Fibroblast of peridontal ligament (primary cell): ENCODE measurements around the gene H2BW1.
"Not testable (repeated sequence)": the region's sequence is repeated elsewhere in the genome, so short reads cannot be mapped to it uniquely, and the experiment has no call there.

Experiments
- DNase-seq: peaks from one replicate; pipeline ENCODE4 v3.0.0-alpha.2; 2010; ENCODE audit errors: extremely low read depth

Gene H2BW1, protein sequence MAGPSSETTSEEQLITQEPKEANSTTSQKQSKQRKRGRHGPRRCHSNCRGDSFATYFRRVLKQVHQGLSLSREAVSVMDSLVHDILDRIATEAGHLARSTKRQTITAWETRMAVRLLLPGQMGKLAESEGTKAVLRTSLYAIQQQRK

GRCh38 chrX:104013606-104014005, at the start of gene H2BW1:
TSS of gene H2BW1 (minus strand) at chrX:104013708. CDS start at chrX:104013576, 132 bp downstream.
- no peak for DNase-seq

DNA sequence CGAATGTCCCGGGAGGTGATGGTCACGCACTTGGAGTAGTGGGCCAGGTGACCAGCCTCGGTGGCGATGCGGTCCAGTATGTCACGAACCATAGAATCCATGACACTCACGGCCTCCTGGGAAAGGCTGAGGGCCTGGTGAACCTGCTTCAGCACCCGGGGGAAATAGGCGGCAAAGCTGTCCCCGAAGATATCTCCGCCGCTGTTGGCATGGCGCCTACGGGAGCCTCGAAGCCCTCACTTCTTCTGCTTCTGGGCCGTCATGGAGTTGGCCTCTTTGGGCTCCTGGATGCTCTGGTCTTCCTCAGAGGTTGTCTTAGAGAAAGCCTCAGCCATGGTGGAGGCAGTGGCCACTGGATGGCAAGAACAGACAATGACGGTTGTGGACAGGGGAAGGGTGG, 49.1 kb upstream of the H2BW1 start:
- not testable (repeated sequence) for DNase-seq

DNA sequence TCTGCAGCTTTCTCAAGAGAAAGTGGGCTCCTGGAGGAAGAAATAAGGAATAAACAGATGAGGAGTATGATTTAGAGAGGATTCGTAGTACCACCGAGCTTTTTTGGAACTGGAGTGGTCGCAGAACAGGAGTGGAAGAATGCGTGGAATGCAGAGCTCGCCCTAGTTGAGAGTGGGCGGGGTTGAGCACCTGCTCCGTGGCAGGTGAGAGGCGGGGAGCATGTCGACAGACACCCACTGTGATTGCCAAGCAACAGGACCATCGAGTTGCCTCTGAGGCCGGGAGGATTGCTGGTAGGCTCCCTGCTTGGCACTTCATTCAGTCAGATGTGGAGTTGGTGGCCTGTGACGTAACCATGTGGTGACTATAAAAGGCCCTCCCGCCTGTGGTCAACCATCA, 41.4 kb upstream of the H2BW1 start:
- DNase-seq = not testable (repeated sequence)

DNA sequence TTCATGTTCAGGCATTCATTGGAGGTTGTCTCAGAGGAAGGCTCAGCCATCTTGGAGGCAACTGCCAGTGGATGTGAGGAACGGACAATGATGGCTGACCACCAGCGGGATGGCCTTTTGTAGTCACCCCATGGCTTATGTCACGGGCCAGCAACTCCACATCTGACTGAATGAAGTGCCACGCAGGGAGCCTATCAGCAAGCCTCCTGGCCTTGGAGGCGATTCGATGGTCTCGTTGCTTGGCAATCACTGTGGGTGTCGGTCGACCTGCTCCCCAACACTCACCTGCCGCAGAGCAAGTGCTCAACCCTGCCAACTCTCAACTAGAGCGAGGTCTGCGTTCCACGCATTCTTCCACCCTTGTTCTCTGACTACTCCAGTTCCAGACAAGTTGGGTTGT, 33.7 kb upstream of the H2BW1 start:
- no peak for DNase-seq

DNA sequence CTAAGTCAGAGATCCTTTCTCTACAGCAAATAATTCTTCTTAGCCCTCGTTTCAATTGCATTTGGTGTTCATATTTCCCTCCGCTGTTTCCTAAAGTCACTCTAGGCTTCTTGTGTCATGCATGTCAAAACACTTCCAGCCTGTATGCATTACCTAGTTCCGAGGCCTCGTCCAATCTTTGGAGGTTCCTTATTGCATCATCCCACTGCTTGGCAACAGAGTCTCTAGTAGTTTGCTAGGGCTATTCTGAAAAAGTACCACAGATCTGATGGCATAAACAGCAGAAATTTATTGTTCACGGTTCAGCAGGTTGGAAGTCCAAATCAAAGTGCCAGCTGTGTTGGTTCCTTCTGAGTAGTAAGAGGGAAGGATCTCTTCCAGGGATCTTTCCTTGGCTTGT, 32.1 kb upstream of the H2BW1 start:
- DNase-seq = no peak

DNA sequence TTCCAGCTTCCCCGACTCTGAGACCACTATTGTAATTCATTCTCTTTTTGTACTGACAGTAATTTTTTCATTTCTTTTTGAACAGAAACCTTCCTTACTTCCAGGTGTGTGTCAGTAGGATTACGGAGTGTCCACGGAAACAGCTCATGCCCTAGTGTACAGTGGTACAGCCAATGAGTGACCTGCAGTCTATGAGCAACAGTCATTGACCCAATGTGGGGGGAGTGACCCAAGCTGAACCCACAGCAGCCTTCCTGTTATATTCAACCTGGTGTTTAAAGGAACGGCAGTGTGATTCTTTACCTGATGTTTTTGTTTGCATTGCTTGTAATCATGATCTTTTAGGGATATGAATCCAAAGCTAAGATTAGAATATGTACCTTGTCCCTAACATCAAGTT, 27.5 kb upstream of the H2BW1 start:
- no peak for DNase-seq

DNA sequence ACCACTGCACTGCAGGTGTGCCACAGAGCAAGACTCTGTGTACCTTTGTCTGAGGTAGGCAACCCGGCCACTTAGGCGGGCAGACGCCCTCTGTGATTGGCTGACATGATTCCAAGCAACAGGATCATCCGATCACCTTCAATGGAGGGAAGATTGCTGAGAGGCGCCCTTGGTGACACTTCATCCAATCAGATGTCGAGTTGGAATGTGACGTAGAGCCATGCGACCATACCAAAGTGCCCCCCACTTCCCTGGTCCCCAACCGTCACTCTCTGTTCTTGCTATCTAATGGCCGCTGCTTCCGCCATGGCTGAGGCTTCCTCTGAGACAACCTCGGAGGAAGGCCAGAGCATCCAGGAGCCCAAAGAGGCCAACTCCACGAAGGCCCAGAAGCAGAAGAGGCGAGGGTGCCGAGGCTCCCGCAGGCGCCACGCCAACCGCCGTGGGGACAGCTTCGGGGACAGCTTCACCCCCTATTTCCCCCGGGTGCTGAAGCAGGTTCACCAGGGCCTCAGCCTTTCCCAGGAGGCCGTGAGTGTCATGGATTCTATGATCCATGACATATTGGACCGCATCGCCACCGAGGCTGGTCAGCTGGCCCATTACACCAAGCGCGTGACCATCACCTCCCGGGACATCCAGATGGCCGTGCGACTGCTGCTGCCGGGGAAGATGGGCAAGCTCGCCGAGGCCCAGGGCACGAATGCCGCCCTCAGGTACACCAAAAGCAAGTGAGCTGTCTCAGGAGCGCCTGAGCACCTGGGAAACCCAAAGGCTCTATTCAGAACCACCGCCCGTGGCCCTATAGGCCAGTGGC, 26.4 kb upstream of the H2BW1 start, which contains the start of gene H2BW2:
H2BW2 (plus strand) TSS at position 268 of the 817 bp plus-strand sequence; CDS start at position 307, 39 bp downstream.
- no peak for DNase-seq

GRCh38 chrX:104018126-104018525, 4.6 kb upstream of the H2BW1 start:
- no peak for DNase-seq

DNA sequence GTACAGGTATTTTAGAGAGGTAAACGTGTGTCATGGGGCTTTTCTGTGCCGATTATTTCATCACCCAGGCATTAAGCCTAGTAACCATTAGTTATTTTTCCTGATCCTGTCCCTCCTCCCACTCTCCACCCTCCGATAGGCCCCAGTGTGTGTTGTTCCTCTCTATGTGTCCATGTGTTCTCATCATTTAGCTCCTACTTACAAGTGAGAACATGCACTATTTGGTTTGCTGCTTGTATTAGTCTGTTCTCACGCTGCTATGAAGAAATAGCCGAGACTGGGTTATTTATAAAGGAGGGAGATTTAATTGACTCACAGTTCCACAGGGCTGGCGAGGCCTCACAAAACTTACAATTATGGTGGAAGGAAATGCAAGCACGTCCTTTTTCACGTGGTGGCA, 2.1 kb upstream of the H2BW1 start:
- not testable (repeated sequence) for DNase-seq

- no peak for DNase-seq
These were observed 350 bp downstream of the H2BW1 start for GRCh38 chrX:104013158-104013557.

DNA sequence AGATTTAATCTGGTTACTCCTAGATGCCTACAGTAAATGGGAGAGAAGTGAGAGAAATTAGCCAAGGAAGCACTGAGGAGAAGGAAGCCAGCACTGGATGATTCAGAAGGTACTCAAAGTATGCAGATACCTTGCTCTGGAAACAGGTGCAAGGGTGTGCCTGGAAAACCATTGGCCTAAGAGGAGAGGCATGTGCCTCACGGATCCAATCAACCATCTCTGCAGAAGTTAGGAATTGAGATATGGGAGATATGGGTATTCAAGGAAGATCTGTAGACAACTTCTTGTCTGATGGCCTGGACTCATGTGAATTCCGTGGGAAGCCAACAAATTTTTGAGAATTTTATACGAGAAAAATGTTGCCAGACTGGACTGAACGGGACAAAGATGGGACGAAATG, 4.7 kb downstream of the H2BW1 start:
- DNase-seq = no peak

DNA sequence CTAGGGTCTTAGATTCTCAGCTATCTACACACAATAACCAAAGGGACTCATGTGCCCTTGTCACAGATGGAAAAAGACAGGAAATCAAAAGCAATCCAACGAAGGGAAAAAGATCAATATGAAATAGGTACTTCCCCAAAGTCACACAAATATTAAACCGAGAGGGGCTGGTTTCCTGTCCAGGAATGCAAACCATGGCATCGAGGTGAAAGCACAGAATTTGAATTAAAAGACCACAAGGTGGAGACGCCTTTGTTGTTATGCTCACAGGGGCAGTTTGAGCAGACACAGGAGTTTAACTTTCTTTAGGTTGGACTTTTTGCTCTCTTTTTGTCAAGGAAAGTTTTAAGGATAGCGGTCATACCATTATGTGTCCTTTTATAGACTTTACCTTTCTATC, 14.3 kb downstream of the H2BW1 start:
- no peak for DNase-seq

DNA sequence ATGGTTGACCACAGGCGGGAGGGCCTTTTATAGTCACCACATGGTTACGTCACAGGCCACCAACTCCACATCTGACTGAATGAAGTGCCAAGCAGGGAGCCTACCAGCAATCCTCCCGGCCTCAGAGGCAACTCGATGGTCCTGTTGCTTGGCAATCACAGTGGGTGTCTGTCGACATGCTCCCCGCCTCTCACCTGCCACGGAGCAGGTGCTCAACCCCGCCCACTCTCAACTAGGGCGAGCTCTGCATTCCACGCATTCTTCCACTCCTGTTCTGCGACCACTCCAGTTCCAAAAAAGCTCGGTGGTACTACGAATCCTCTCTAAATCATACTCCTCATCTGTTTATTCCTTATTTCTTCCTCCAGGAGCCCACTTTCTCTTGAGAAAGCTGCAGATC, 30.0 kb downstream of the H2BW1 start:
- not testable (repeated sequence) for DNase-seq

- DNase-seq = not testable (repeated sequence)
These were observed 50.9 kb downstream of the H2BW1 start, which contains the start of gene TMSB15B for GRCh38 chrX:103962411-103963278. TSS of gene TMSB15B (plus strand) at chrX:103962627.
